ENCODE measurements around the gene TET2.

TET2 gene

GRCh38 chr4:105186701-105187161 is 40.1 kb downstream of the TET2 start:
- DNase-seq: no peak

GRCh38 chr4:105189855-105190650 is 43.4 kb downstream of the TET2 start:
- DNase-seq: no peak

- DNase-seq: no peak
Observed at GRCh38 chr4:105191621-105192210, 45.0 kb downstream of the TET2 start.

- DNase-seq: no peak
Observed at GRCh38 chr4:105192474-105192873, 45.8 kb downstream of the TET2 start.

- no peak for DNase-seq
Observed at GRCh38 chr4:105192910-105193309, 46.2 kb downstream of the TET2 start.

- DNase-seq: no peak
Observed at GRCh38 chr4:105193536-105193935, 46.9 kb downstream of the TET2 start.

- no peak for DNase-seq
Observed at GRCh38 chr4:105194328-105195231, 47.9 kb downstream of the TET2 start.

GRCh38 chr4:105196523-105197145 is 50.0 kb downstream of the TET2 start:
- DNase-seq: no peak

- no peak for DNase-seq
Observed at GRCh38 chr4:105197777-105198176, 51.1 kb downstream of the TET2 start.

GRCh38 chr4:105198541-105198940 is 51.9 kb downstream of the TET2 start:
- DNase-seq: no peak

- DNase-seq: no peak
Observed at GRCh38 chr4:105206214-105206613, 59.5 kb downstream of the TET2 start.

GRCh38 chr4:105207386-105207785 is 60.7 kb downstream of the TET2 start:
- no peak for DNase-seq

GRCh38 chr4:105208561-105208960 is 61.9 kb downstream of the TET2 start:
- DNase-seq: no peak

- DNase-seq: no peak
Observed at GRCh38 chr4:105210916-105211315, 64.2 kb downstream of the TET2 start.

- no peak for DNase-seq
Observed at GRCh38 chr4:105215609-105216313, 69.1 kb downstream of the TET2 start.

- no peak for DNase-seq
Observed at GRCh38 chr4:105225500-105225899, 78.8 kb downstream of the TET2 start.

GRCh38 chr4:105227054-105227453 is 80.4 kb downstream of the TET2 start:
- DNase-seq: no peak

- no peak for DNase-seq
Observed at GRCh38 chr4:105230287-105230686, 83.6 kb downstream of the TET2 start.

- DNase-seq: no peak
Observed at GRCh38 chr4:105232374-105232773, 85.7 kb downstream of the TET2 start.

- no peak for DNase-seq
Observed at GRCh38 chr4:105234582-105234981, 87.9 kb downstream of the TET2 start.

- DNase-seq: no peak
Observed at GRCh38 chr4:105236202-105236915, 89.7 kb downstream of the TET2 start.

- no peak for DNase-seq
Observed at GRCh38 chr4:105236916-105237311, 90.2 kb downstream of the TET2 start.

Measured in DMS153 (cell line).